HEK293 (cell line): ENCODE measurements around the gene C1orf174.

Experiments used
- CTCF ChIA-PET: fragments of 350-600 bp; formaldehyde crosslinking; extraction: SDS; loops from one replicate; lab custom pipeline; 2021; ENCODE audit warnings: antibody characterized with exemption; lab: Yijun Ruan, JAX
- POLR2A ChIA-PET: fragments of 300-600 bp; formaldehyde crosslinking; extraction: SDS; loops from one replicate; lab custom pipeline; 2020; ENCODE audit warnings: antibody characterized with exemption, inconsistent platforms; lab: Yijun Ruan, JAX
- H3K27ac ChIP-seq: fragments of 200-500 bp; sonication (Bioruptor generic); 2 replicates; pipeline ENCODE4 v1.5.1; 2014; ENCODE audit warnings: low read depth, low read length, control low read depth, inconsistent platforms; ENCODE audit errors: extremely low read depth
- H3K36me3 ChIP-seq, 2 experiments: fragments of 200-500 bp in 1 of 2; sonication (Bioruptor generic) in 1 of 2; 1 replicate in 1 of 2; 2 replicates in 1 of 2; pipeline ENCODE4 v1.5.1; 2014 to 2017; ENCODE audit warnings: inconsistent platforms in 2 of 2, low read length in 2 of 2; ENCODE audit not compliant: control insufficient read depth in 2 of 2, insufficient read depth in 1 of 2
- H3K4me1 ChIP-seq: fragments of 200-500 bp; sonication (Bioruptor generic); 2 replicates; pipeline ENCODE4 v1.5.1; 2014; ENCODE audit warnings: mild to moderate bottlenecking, low read length, inconsistent platforms; ENCODE audit not compliant: control insufficient read depth, insufficient read depth
- H3K4me3 ChIP-seq: 2 replicates; pipeline ENCODE4 v1.5.1; 2011; ENCODE audit warnings: low read depth, mild to moderate bottlenecking, control low read depth, low read length, moderate library complexity
- H3K9me3 ChIP-seq: fragments of 200-500 bp; sonication (Bioruptor generic); 2 replicates; pipeline ENCODE4 v1.5.1; 2014; ENCODE audit warnings: low read depth, low read length, inconsistent platforms; ENCODE audit not compliant: control insufficient read depth, insufficient read depth
- BCL11A ChIP-seq: fragments of 450-650 bp; formaldehyde crosslinking; IDR thresholded peaks from 2 replicates; pipeline ENCODE4 v1.5.1; 2016; ENCODE audit warnings: low read depth, missing biosample characterization, missing genetic modification characterization
- GLI2 ChIP-seq: fragments of 450-650 bp; formaldehyde crosslinking; IDR thresholded peaks from 2 replicates; pipeline ENCODE4; 2017; ENCODE audit warnings: missing biosample characterization, missing genetic modification characterization, low read depth, borderline replicate concordance
- HIC1 ChIP-seq: fragments of 450-650 bp; formaldehyde crosslinking; IDR thresholded peaks from 2 replicates; pipeline ENCODE4 v1.5.1; 2016; ENCODE audit warnings: missing biosample characterization, missing genetic modification characterization
- ZBTB1 ChIP-seq: fragments of 450-650 bp; formaldehyde crosslinking; IDR thresholded peaks from 2 replicates; pipeline ENCODE4 v1.5.1; 2016; ENCODE audit warnings: missing biosample characterization, missing genetic modification characterization
- ZBTB17 ChIP-seq: fragments of 450-650 bp; formaldehyde crosslinking; IDR thresholded peaks from 2 replicates; pipeline ENCODE4 v1.5.1; 2016; ENCODE audit warnings: missing biosample characterization, missing genetic modification characterization
- ZNF10 ChIP-seq: fragments of 450-650 bp; formaldehyde crosslinking; IDR thresholded peaks from 2 replicates; pipeline ENCODE4 v1.5.1; 2017; ENCODE audit warnings: missing biosample characterization, missing genetic modification characterization
- ZNF16 ChIP-seq: fragments of 450-650 bp; formaldehyde crosslinking; IDR thresholded peaks from 2 replicates; pipeline ENCODE4 v1.5.1; 2016; ENCODE audit warnings: low read depth, missing biosample characterization, missing genetic modification characterization
- ZNF211 ChIP-seq: fragments of 450-650 bp; formaldehyde crosslinking; IDR thresholded peaks from 2 replicates; pipeline ENCODE4 v1.5.1; 2016; ENCODE audit warnings: low read depth, missing biosample characterization, missing genetic modification characterization
- ZNF302 ChIP-seq: fragments of 450-650 bp; formaldehyde crosslinking; IDR thresholded peaks from 2 replicates; pipeline ENCODE4 v1.5.1; 2016; ENCODE audit warnings: missing biosample characterization, missing genetic modification characterization, low read depth
- ZNF341 ChIP-seq: fragments of 450-650 bp; formaldehyde crosslinking; IDR thresholded peaks from 2 replicates; pipeline ENCODE4; 2016; ENCODE audit warnings: low read depth, missing biosample characterization, missing genetic modification characterization
- ZNF354C ChIP-seq: fragments of 450-650 bp; formaldehyde crosslinking; IDR thresholded peaks from 2 replicates; pipeline ENCODE4 v1.5.1; 2016; ENCODE audit warnings: missing biosample characterization, missing genetic modification characterization, low read depth, borderline replicate concordance
- ZNF366 ChIP-seq: fragments of 450-650 bp; formaldehyde crosslinking; conservative IDR thresholded peaks from 2 replicates; pipeline ENCODE4 v1.5.1; 2016; ENCODE audit warnings: missing biosample characterization, missing genetic modification characterization
- ZNF529 ChIP-seq: fragments of 450-650 bp; formaldehyde crosslinking; IDR thresholded peaks from 2 replicates; pipeline ENCODE4 v1.5.1; 2017; ENCODE audit warnings: missing genetic modification characterization, missing biosample characterization; ENCODE audit not compliant: insufficient replicate concordance
- ZNF580 ChIP-seq: fragments of 450-650 bp; formaldehyde crosslinking; IDR thresholded peaks from 2 replicates; pipeline ENCODE4 v1.5.1; 2016; ENCODE audit warnings: missing biosample characterization, missing genetic modification characterization
- ZNF629 ChIP-seq: fragments of 450-650 bp; formaldehyde crosslinking; IDR thresholded peaks from 2 replicates; pipeline ENCODE4 v1.5.1; 2017; ENCODE audit warnings: missing biosample characterization, missing genetic modification characterization
- ZNF658 ChIP-seq: fragments of 450-650 bp; formaldehyde crosslinking; IDR thresholded peaks from 2 replicates; pipeline ENCODE4; 2016; ENCODE audit warnings: missing biosample characterization, missing genetic modification characterization
- ZSCAN23 ChIP-seq: fragments of 450-650 bp; formaldehyde crosslinking; IDR thresholded peaks from 2 replicates; pipeline ENCODE4 v1.5.1; 2016; ENCODE audit warnings: missing biosample characterization, missing genetic modification characterization
- ZSCAN30 ChIP-seq: fragments of 450-650 bp; IDR thresholded peaks from 2 replicates; pipeline ENCODE4 v1.5.1; 2018; ENCODE audit warnings: missing biosample characterization, mild to moderate bottlenecking, missing genetic modification characterization, moderate library complexity
- TF ChIP-seq, protein P1 (sequence below): fragments of 450-650 bp; formaldehyde crosslinking; IDR thresholded peaks from 2 replicates; pipeline ENCODE4 v1.5.1; 2016; ENCODE audit warnings: missing biosample characterization, missing genetic modification characterization
- TF ChIP-seq, protein P2 (sequence below): fragments of 450-650 bp; formaldehyde crosslinking; IDR thresholded peaks from 2 replicates; pipeline ENCODE4 v1.5.1; 2016; ENCODE audit warnings: missing biosample characterization, missing genetic modification characterization

The C1orf174 gene

GRCh38 chr1:3891329-3891865 is 8.7 kb downstream of the C1orf174 start:
- no peak overlapping the region for H3K27ac ChIP-seq
- H3K4me3 ChIP-seq, result no peak overlapping the region
- POLR2A ChIA-PET, result no interaction called here
- CTCF ChIA-PET, result interaction anchor here (0.6 kb wide), 1 partner anchor 16 kb away, joined by 3 read pairs; no protein-coding TSS in a partner anchor
- TF ChIP-seq, protein P1, sequence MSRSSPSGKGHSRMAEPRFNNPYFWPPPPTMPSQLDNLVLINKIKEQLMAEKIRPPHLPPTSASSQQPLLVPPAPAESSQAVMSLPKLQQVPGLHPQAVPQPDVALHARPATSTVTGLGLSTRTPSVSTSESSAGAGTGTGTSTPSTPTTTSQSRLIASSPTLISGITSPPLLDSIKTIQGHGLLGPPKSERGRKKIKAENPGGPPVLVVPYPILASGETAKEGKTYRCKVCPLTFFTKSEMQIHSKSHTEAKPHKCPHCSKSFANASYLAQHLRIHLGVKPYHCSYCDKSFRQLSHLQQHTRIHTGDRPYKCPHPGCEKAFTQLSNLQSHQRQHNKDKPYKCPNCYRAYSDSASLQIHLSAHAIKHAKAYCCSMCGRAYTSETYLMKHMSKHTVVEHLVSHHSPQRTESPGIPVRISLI (tag by site-specific recombination), result no peak
- no peak for TF ChIP-seq ZNF211 (tag by site-specific recombination)
- TF ChIP-seq ZSCAN30 (tag by site-specific recombination), result no peak
- no peak for TF ChIP-seq ZNF302
- no peaks in the 10 kb centered on the region for H3K9me3 ChIP-seq
- no peaks in the 10 kb centered on the region for H3K4me1 ChIP-seq
- H3K36me3 ChIP-seq, result peaks cover 19 to 75% of the 10 kb centered on the region in 2 experiments

DNA sequence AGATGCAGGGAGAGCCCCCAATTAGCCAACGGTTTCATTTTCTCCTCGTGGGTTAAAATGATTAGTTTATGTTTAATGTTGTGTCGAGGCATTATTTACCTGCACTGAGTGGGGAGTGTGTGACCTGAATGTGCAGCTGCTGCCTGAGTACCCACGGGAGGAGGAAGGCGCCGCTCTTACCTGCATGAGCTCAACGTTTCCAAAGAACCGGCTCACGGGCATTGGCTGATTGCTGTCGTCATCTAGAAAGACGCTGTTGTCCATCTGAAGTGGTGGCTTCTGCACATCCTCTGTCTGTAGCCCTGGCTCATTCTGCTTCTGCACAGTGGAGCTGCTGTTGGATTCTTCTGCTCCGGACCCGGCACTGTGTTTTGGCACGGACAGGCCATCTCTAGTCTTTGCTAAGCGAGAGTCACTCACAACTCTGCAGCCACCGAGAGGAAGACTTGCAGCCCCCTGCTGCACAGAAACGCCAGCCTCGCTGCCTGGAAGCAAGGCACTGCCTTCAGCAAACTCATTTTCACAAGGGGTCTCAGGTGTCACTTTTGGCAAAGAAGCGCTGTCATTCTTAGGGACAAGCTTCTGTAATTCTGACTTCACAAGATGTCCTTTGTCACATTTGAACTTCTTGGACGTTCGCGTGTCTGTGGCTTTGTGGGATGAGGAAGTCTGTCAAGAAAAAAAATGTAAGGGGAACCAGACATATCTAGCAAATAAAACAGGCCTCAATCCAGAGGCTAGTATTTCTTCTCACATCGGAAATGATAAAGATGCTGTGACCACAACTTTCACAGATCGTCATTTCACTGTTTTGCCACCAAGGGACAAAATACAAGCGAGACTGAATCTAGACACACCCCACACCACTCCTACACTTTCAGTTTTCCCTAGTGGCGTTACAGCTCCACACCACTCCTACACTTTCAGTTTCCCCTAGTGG is 9.4 kb downstream of the C1orf174 start:
- TF ChIP-seq ZNF354C (tag by site-specific recombination) (no peak), HIC1 (tag by site-specific recombination) (no peak), ZSCAN23 (tag by site-specific recombination) (no peak), ZBTB1 (tag by site-specific recombination) (no peak), GLI2 (tag by site-specific recombination) (no peak), BCL11A (tag by site-specific recombination) (no peak), ZNF366 (tag by site-specific recombination) (no peak), ZBTB17 (tag by site-specific recombination) (no peak), ZNF10 (no peak)
- TF ChIP-seq, protein P2, sequence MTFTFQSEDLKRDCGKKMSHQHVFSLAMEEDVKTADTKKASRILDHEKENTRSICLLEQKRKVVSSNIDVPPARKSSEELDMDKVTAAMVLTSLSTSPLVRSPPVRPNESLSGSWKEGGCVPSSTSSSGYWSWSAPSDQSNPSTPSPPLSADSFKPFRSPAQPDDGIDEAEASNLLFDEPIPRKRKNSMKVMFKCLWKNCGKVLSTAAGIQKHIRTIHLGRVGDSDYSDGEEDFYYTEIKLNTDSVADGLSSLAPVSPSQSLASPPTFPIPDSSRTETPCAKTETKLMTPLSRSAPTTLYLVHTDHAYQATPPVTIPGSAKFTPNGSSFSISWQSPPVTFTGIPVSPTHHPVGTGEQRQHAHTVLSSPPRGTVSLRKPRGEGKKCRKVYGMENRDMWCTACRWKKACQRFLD (tag by site-specific recombination), result no peak
- TF ChIP-seq, all 188 proteins: peak for 0
- peaks cover 19 to 75% of the 10 kb centered on the region in 2 experiments for H3K36me3 ChIP-seq
- no peaks in the 10 kb centered on the region for H3K9me3 ChIP-seq
- H3K4me3 ChIP-seq, result no peak overlapping the region
- CTCF ChIA-PET, result no interaction called here
- no peaks in the 10 kb centered on the region for H3K4me1 ChIP-seq
- H3K27ac ChIP-seq, result no peak overlapping the region
- POLR2A ChIA-PET, result no interaction called here

GRCh38 chr1:3889936-3890335 is 10.1 kb downstream of the C1orf174 start:
- Histone ChIP-seq H3K27ac (no peak overlapping the region), H3K36me3 (peaks cover 19 to 73% of the 10 kb centered on the region in 2 experiments), H3K4me1 (no peaks in the 10 kb centered on the region)
- TF ChIP-seq ZNF658 (no peak), ZNF16 (tag by site-specific recombination) (no peak), ZNF629 (tag by site-specific recombination) (no peak), ZNF529 (tag by site-specific recombination) (no peak), ZNF580 (tag by site-specific recombination) (no peak), ZNF341 (no peak)
- TF ChIP-seq, all 188 proteins: peak for 0
- Histone ChIP-seq H3K4me3 (no peak overlapping the region), H3K9me3 (no peaks in the 10 kb centered on the region)
- CTCF ChIA-PET, result no interaction called here
- POLR2A ChIA-PET, result no interaction called here
